HG03108 (cell line): Measurements from ENCODE around the gene DEDD.
A peak's percentile ranks its signal among the peaks of the same experiment; 100 is the strongest.
"Not testable (repeated sequence)": the region's sequence is repeated elsewhere in the genome, so short reads cannot be mapped to it uniquely, and the experiment has no call there.

ENCODE experiments used
- ATAC-seq: cut with Tn5 transposase; IDR thresholded peaks from one replicate; pipeline ENCODE4 v1.9.1; 2021; ENCODE audit warnings: moderate library complexity; ENCODE audit not compliant: unreplicated experiment

DEDD gene

DNA sequence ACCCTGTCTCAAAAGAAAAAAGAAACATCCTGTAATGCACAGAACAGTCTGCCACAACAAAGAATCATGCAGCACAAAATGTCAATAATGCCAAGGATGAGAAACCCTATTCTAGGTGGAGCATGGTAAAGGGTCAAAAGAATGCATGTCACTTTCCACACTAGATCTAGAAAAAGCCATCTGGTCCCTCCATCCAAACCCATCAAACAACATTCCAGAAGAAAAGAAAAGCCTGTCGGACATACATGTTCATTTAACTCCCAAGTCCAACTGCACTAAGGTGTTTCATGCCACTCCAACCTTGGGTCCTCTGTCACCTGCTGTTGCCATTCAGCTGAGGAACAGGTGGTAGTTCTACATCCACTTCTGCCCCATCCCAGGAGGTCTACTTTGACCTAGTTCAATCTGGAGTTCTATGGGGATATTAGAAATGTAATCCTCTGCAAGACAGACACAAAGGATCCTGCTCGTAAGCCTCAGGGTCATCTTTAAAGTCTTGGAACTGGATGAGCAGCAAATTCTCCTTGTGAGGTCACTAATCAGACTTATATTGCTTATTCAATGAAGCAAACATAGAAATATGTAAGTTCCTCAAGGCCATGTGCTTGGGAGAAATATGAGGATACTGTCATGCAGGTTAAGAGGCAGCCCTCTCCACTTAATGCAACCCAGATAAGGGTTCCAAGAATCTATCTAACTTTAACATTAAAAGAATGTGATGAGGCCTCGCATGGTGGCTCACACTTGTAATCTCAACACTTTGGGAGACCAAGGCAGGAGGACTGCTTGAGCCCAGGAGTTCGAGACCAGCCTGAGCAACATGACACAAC, 3.7 kb downstream of the DEDD start:
- no peak for ATAC-seq

DNA sequence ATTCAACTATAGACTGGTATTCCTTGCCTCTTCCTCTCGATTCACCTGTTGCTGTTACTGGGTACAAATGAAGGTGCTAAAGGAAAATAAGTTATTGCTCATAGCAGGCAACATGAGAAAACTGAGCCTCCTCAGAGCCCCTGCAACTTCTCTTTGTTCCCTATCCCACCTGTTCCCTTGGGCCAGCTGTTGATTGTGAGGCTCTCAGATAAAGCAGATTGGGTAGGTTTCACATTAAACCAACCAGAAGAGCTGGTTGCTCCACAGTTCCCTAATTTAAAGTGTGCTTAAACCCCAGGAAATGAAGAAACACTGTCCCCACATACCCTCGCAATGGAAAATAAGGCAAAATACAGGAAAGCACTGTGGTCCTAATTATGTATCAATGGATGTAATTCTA, 4.8 kb downstream of the DEDD start:
- ATAC-seq: no peak

DNA sequence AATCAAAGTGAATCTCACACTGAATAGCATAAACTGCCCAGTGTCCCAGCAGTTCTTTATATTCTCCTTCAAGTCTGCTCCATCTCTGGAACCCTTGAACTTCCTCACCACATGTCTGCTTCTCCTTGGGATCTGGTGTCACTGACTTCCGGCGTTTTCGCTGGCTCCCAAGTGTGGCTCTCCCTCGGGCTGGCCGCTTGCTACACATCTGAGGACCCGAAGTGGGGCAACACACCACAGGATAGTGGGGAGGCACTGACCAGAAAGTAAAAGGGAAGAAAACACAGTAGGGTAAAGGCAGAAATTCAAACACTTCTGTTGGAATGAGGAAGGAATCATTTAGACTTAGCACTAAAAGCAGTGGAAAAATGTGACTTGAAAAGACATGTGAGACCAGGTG, 9.5 kb downstream of the DEDD start:
- ATAC-seq: no peak

DNA sequence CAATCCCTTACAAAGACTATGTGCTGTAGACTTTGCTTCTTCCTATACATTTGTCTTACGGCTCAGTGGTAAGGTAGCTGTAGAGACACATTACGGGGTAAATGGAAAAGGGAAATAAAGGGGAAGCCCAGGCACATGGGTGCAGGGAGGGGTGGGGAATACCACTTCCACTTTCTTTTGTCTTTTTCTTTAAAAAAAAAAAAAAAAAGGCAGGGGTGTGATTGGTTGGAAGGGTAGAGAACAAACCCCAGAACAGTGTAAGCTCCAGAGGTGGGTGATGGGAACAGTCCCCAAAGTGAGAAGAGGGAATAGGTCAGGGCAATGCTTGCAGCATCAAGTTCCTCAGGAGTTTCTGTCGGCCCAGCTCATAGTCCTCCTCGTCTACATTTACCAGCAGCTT, 10.6 kb downstream of the DEDD start:
- no peak for ATAC-seq

DNA sequence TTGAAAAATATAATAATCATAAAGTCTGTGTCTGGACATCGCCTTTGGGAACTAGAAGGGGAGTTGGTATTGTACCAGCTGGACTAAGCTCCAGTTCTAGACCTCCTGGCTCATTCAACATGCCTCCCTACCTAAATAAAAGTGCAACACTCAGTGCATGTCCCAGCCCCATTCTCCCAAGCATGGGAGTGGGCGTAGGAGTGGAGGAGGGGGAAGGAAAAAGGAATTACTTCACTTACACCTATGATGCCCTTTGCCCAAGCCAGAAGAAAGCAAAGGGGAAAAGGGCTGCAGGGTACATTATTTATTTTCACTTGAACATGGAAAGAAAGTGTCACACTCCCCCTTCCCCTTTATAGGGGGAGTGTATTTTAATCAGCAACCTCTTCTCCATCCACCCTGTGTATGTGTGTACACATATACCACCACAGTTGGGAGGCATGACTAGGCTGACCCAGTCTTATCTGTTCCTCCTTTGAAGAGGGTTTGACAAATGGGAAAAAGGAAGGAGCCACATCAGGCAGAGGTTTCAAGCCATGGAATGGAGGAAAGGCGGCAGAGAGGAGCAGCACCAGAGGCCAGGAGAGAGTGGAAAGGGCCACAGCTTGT, 11.3 kb downstream of the DEDD start:
- no peak for ATAC-seq

DNA sequence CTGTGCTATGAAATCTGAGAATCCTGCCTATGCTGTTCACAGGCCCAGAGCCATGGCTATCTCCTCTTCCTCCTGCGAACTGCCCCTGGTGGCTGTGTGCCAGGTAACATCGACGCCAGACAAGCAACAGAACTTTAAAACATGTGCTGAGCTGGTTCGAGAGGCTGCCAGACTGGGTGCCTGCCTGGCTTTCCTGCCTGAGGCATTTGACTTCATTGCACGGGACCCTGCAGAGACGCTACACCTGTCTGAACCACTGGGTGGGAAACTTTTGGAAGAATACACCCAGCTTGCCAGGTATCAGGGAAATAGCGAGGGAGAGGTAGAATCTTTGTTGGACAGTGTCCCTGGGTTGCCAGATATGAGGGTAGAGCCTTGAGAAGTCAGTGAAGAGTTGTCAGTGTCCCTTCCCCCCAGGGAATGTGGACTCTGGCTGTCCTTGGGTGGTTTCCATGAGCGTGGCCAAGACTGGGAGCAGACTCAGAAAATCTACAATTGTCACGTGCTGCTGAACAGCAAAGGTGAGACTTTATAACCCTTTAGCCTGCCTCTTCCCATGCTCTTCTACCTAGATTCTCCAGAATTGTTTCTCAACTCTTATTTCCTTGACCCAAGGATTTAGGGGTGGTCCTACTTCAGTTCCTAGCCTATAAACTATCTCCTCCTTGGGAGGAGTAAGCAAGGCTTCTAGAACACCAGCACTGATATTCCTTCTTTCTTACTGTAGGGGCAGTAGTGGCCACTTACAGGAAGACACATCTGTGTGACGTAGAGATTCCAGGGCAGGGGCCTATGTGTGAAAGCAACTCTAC, 13.2 kb downstream of the DEDD start:
- peak; percentile 40 for ATAC-seq

DNA sequence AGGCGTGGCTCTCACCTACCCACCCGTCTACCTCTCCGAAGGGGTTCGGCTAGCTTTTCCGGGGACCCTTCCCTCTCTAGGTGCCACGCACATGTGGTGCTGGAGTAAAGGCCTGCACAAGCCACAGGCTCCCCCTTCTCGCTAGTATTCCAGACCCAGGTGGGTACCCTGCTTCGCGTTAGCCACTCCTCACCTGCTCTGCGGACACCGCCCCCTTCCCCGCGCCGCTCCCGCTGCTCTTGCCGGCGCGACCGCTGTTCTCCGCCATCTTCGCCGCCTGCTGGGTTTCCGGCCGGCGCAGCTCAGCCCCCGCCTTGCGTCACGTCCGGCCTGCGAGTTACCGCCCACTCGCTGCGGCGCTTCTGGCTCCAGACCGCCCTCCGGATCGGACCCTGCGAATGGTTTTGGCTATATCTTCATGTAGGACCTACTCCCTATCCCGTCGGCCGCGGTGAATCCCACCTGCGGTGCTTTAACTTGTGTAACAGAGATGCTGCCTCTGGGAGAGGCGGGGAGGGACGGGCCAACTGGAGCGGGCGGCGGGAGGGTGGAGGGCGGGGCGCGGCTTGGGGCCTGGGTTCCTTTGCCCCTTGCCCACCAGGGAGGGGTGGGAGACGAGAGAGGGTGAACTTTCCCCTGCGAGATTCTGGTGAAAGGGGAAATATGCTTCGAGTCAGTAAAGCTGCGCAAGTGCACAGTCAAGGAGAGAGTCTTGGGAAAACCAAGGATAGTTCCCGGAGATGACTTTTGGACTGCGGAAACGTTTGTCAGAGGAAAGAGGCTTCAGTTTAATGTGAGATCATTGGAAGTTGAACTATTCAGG, 14.5 kb downstream of the DEDD start, which contains the start of the genes NIT1 and PFDN2:
Gene NIT1 (plus strand): TSS at position 347 of the 823 bp plus-strand sequence. CDS start 72 bp downstream, at position 419.
Gene PFDN2 (minus strand): TSS at position 279 of the 823 bp plus-strand sequence. CDS start 11 bp downstream, at position 268.
- peak; percentile 83 for ATAC-seq

DNA sequence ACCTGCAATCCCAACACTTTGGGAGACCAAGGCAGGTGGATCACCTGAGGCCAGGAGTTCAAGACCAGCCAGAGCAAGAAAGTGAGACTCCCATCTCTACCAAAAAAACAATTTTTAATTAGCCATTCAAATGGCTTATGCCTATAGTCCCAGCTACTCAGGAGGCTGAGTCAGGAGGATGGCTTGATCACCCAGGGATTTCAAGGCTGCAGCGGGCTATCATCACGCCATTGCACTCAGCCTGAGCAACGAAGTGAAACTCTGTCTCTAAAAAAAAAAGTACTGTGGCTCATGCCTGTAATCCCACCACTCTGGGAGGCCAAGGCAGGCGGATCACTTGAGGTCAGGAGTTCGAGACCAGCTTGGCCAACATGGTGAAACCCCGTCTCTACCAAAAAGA, 16.5 kb downstream of the DEDD start:
- ATAC-seq: not testable (repeated sequence)

DNA sequence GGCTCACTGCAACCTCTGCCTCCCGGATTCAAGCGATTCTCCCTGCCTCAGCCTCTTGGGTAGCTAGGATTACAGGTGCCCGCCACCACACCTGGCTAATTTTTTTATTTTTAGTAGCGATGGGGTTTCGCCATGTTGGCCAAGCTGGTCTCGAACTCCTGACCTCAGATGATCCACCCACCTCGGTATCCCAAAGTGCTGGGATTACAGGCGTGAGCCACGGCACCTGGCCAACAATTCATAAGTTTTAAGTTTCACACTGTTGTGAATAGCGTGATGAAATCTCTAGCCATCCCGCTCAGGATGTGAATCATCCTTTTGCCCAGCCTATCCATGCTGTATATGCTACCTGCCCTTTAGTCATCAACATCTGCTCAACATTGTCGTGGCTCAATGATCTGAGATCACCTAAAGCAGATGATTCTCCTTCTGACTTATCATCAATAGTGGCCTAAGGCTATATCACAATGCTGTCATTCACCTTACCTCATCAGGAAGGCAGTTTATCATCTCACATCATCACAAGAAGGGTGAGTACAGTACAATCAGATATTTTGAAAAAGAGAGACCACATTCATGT, 17.2 kb downstream of the DEDD start:
- no peak for ATAC-seq

DNA sequence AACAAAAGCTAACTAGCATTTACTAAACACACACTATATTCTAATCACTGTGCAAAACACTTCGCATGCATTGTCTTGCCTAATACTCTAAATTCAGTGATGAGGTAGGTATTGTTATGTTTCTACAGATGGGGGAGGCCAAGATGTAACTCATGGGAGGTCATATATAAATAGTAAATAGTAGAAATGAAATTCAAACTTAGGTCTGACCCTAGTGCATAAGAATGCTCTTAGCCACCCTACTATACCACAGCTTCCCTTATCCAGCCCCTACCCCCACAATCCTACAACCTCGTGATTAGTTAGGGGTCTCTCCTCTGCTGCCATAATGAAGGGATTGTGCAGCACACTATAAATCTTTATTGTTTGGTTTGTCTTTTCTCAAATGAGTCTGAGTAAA, 17.9 kb downstream of the DEDD start:
- ATAC-seq: no peak

DNA sequence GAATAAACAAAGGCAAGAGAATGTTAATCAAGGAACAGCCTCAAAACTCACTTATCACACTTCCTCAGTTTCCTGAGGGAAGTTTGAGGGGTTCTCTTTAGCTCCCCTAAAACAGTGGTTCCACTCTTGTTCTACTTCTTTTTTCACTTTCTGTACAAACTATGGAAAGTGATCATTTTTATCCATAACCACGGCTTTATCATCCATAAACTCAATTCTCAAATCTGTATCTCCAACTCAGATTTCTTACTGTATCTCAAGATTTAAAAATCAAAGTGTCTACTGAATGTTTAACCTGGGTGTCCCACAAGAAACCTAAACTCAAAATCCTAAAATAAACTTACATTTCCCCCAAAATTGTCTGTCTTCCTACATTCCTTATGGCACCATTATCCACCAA, 18.6 kb downstream of the DEDD start:
- ATAC-seq: no peak

DNA sequence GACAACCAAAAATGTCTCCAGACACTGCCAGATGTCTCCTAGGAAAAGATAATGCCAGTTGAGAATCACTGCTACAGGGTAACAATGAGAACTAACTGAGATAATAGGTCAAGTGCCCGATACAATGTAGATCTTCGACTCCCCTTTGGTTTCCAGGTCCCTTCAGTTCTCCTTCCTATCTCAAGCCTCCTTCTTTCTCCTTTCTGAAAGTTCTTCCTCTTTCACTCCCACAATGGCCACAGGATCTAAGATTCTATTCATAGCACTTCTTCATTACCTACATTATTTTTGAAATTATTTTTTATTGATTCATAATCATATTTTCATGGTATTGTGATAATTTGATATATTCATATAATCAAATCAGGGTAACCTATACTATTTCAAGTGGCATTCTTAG, 20.9 kb downstream of the DEDD start:
- no peak for ATAC-seq

DNA sequence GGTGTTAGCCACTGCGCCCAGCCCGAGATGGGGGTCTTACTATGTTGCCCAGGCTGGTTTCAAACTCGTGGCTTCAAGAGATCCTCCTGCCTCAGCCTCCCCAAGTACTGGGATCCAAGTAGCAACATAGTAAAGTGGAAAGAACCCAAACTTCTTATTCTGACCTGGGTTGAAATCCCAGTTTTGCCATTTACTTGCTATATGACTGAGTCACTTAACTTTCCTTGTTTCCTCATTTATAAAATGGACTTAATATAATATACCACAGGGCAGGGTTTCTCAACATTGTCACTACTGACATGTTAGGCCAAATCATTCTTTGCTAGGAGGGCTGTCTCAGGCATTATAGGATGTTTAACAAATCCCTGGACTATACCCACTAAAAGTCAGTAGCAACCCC, 21.4 kb downstream of the DEDD start:
- no peak for ATAC-seq

DNA sequence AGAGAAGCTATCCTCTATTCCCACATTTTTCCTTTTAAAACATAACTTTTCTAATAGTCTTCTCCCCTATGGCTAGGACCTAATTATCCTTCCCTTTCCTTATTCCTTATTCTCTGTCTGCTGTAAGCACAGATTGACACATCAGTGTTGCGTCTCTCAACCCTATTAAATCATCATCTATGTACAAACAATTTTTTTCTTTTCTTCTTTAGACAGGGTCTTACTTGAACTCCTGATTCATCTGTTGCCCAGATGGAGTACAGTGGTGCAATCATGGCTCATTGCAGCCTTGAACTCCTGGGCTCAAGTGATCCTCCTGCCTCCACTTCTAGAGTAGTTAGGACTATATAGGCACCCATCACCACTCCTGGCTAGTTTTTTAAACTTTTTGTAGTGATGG, 26.0 kb downstream of the DEDD start:
- no peak for ATAC-seq

DNA sequence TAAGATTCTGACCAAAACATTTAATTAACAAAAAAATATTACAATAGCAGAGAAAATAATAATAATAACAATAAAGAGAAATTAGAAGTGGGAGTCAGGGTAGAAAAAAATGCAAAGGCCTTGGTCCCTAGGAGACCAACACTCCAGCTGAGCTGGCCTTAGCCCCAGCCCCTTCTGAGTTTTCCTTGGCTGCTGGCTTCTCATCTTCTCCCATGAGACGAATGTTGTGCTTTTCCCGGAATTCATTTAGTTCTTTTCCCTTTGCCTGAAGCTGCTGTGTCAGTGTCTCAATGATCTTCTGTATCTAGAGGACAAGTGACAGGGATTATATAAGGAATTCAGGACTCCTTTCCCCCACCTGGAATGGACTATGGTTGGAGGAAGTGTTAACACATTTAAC, 31.9 kb downstream of the DEDD start:
- ATAC-seq: no peak

DNA sequence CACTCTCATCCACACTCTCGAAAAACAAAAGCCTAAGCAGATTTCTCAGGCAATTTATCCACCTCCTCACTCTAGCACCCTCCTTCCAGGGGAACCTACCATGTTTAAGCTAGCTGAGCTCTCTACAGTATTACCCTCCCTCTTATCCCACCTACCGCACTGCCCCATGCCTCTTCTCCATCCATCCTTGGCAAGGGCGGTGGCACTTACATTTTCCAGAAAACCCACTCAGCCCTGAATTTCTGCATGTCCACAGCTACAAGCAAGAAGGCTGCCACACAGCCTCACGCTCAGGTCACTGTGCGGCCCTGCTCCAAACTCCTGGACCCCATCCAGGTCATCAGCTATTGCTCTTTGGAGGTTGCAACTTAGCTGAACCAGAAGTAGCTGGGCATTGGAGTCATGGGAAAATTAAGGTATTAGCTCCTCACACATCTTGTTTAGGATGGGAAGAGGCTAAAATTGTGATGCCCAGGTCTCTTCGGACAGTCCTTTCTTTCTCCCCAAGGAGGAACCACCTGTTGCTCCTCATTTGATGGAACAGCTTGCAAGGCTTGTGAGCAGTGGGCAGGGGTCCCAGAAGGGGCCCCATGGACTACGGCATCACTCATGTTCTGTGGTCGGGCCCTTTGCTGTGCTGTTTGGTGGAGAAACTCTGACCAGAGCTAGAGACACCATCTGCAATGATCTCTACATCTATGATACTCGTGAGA, 33.2 kb downstream of the DEDD start:
- ATAC-seq: no peak

DNA sequence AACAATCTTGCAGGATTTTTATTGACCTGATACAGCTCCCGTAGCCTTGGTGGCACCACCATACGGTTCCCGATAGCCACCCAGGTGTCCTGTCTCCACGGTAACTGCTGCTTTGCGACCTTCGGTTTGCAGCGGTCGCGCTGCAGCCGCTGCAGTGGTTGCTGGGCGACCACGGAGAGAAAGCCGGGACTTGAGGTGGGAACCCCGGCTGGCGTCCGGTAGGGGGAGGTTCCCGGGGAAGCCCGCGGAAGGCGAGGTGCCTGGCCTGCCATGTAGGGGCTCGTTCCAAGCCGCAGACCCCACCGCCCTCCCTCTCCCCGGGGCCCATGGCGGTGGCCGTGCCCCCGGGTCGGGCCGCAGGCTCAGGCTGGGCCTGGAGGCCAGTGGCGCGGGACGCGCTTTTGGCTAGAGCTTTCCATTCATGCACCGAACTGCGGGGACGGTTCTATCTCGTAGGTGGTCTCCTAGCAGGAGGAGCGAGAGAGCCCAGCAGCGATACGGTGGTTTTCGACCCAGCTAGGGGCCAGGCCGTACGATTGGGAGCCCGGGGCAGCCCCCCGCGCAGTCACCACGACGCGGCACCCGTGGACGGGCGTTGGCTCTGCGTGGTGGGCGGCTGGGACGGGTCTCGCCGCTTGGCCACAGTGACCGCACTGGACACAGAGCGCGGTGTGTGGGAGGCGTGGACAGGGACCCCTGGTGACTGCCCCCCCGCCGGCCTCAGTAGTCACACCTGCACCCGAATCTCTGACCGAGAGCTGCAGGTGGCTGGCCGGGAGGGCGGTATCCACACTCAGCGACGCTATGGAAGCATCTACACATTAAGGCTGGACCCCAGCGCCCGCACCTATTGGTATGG, 34.0 kb downstream of the DEDD start, which contains the start of gene KLHDC9:
Gene KLHDC9 (plus strand): TSS at position 152 of the 859 bp plus-strand sequence. CDS start 175 bp downstream, at position 327.
- ATAC-seq: peak; percentile 53

DNA sequence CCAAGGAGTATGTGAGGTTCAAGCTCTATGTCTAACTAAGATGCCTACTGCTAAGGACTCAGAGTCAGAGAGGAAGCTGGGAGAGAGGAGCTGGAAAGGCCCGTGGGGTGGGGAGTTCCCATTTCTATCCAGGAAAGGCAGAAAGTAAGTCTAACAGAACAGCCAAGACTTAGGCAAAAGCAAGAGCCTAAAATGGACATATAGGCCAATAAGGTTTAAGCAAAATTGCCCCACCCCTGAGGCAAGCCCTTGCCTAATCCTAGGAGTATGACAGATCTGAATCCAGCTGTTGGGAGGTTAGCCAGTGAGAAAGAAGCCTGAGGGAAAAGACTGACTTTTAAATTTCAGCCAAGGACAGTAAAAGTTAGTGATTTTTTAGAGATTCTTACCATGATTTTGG, 35.9 kb downstream of the DEDD start:
- ATAC-seq: no peak

DNA sequence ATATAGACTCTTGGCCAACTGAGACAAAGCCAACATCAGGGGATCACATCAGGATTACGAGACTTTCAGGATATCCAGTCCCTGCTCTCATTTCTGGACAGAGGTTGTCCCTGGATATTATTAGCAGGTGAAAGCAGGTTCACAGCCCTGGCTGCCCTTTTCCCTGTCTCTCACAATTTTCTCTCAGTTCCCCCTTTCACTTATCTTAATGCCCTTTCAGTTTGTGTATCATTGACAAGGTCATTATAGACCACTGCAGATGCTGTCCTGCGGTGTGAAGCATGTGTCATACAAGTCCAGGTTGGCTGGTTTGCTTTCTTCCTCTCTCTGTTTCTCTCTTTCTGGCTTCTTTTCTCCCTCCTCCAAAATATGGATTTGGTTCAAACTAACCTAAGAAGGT, 36.5 kb downstream of the DEDD start:
- peak; percentile 32 for ATAC-seq
